ENCODE results near the gene CADM1. TPM values are rescaled to one million over a fixed set of nuclear protein-coding genes. Genes with fewer than 3 reads are reported as not detected.

CADM1 gene
- total and polyA plus RNA-seq, 4 donors: 13.0 to 40.6 (median 28.9) TPM

GRCh38 chr11:115548878-115549528 lies 44.8 kb upstream of the CADM1 start:
- no peak overlapping the region for H3K27ac ChIP-seq (ENCODE audit: low read depth in 1 of 2, low read length in 2 of 2)
- TF ChIP-seq RAD21 (IDR thresholded peaks at IDR 0.05) (peak in 1 of 2 donors; percentile 9), NR2F2 (IDR thresholded peaks at IDR 0.05) (no peak), RXRA (IDR thresholded peaks at IDR 0.05) (peak in 1 of 2 donors; percentile 8), ZBTB33 (IDR thresholded peaks at IDR 0.05) (no peak), FOXA2 (IDR thresholded peaks at IDR 0.05) (peak; percentile 46), TAF1 (conservative IDR thresholded peaks at IDR 0.05) (no peak), GABPA (IDR thresholded peaks at IDR 0.05 in 1 of 2, conservative IDR thresholded peaks at IDR 0.05 in 1 of 2) (no peak), SP1 (IDR thresholded peaks at IDR 0.05) (peak; percentile 56), YY1 (IDR thresholded peaks at IDR 0.05) (peak; percentile 27), FOXA1 (IDR thresholded peaks at IDR 0.05) (no peak), CTCF (IDR thresholded peaks at IDR 0.05; ENCODE audit: low read depth, low read length, missing input control) (no peak), HNF4A (conservative IDR thresholded peaks at IDR 0.05) (peak; percentile 82), HNF4G (IDR thresholded peaks at IDR 0.05) (peak; percentile 49), ATF3 (IDR thresholded peaks at IDR 0.05) (no peak), MAX (IDR thresholded peaks at IDR 0.05) (no peak), REST (IDR thresholded peaks at IDR 0.05) (no peak), EGR1 (IDR thresholded peaks at IDR 0.05; ENCODE audit: low read depth in 2 of 2) (no peak), JUND (IDR thresholded peaks at IDR 0.05) (peak in 1 of 2 donors; percentile 64)
- H3K36me3 ChIP-seq (ENCODE audit: control insufficient read depth in 4 of 4, insufficient read depth in 3 of 4, low read depth in 1 of 4, low read length in 3 of 4): no peaks in the 10 kb centered on the region
- DNase-seq (ENCODE audit: low spot score): no peak
- H3K27me3 ChIP-seq (ENCODE audit: control insufficient read depth in 4 of 4, insufficient read depth in 4 of 4, low read length in 3 of 4): no peaks in the 10 kb centered on the region
- H3K4me1 ChIP-seq (ENCODE audit: control insufficient read depth in 4 of 4, insufficient read depth in 4 of 4, low read length in 3 of 4): peaks cover 0 to 4% (median under 1%) of the 10 kb centered on the region in 4 donors
- H3K9me3 ChIP-seq (ENCODE audit: control insufficient read depth in 4 of 4, low read length in 3 of 4): no peaks in the 10 kb centered on the region
- 44% methylated on average over 10 of the region's 10 CpGs for WGBS
- no peak overlapping the region for H3K9ac ChIP-seq (ENCODE audit: low read depth in 1 of 2, low read length in 2 of 2)
- no peak overlapping the region for H3K4me3 ChIP-seq (ENCODE audit: low read depth in 1 of 3, low read length in 3 of 3)

Measured in liver (tissue), 9 donors.